IMR-90 (cell line): ENCODE results near the gene STX8. TPM values are rescaled to one million over a fixed set of nuclear protein-coding genes. Genes with fewer than 3 reads are reported as not detected.

ENCODE experiments used
- ATAC-seq: fragments of 200-7000 bp; cut with Tn5 transposase; 2 replicates; pipeline ENCODE4 v1.9.1; 2020; ENCODE audit warnings: low read depth, mild to moderate bottlenecking, moderate library complexity
- BruUV-seq: library from RNA; stranded (reverse); fragments of 400-500 nt; replicated peaks from 2 replicates; lab custom pipeline; 2021; lab: Mats Ljungman, UMichigan
- CTCF ChIA-PET: fragments of 300-600 bp; formaldehyde crosslinking; extraction: SDS; loops from one replicate; lab custom pipeline; 2021; ENCODE audit warnings: antibody characterized with exemption; lab: Yijun Ruan, JAX
- POLR2A ChIA-PET: fragments of 300-600 bp; sonication (Branson Sonifier 250); formaldehyde crosslinking; loops from one replicate; lab custom pipeline; 2022; ENCODE audit warnings: antibody characterized with exemption; ENCODE audit not compliant: unreplicated experiment; lab: Charles Lee
- DNase-seq: peaks from one replicate; pipeline ENCODE4 v3.0.0; 2013
- H2AFZ ChIP-seq: replicated peaks from 2 replicates; pipeline ENCODE3; 2013; ENCODE audit warnings: low read length, mild to moderate bottlenecking; ENCODE audit not compliant: poor library complexity
- H2AK5ac ChIP-seq: 2 replicates; pipeline ENCODE4 v1.6.1; 2013; ENCODE audit warnings: low read depth, low read length, inconsistent platforms
- H2AK9ac ChIP-seq: replicated peaks from 2 replicates; pipeline ENCODE3; 2013; ENCODE audit warnings: mild to moderate bottlenecking, low read depth, low read length, moderate library complexity; ENCODE audit not compliant: poor library complexity
- H2BK120ac ChIP-seq: 2 replicates; pipeline ENCODE4 v1.6.1; 2013; ENCODE audit warnings: low read depth, low read length, inconsistent platforms
- H2BK15ac ChIP-seq: 3 replicates; pipeline ENCODE4 v1.6.1; 2013; ENCODE audit warnings: low read depth, low read length, inconsistent platforms
- H2BK20ac ChIP-seq: 2 replicates; pipeline ENCODE4 v1.6.1; 2013; ENCODE audit warnings: low read depth, mild to moderate bottlenecking, inconsistent platforms, low read length, moderate library complexity
- H2BK5ac ChIP-seq: 2 replicates; pipeline ENCODE4 v1.6.1; 2013; ENCODE audit warnings: mild to moderate bottlenecking, low read depth, low read length, inconsistent platforms; ENCODE audit not compliant: poor library complexity, severe bottlenecking
- H3K14ac ChIP-seq: replicated peaks from 2 replicates; pipeline ENCODE4 v1.6.1; 2013; ENCODE audit warnings: low read depth, low read length, inconsistent platforms
- H3K18ac ChIP-seq: 2 replicates; pipeline ENCODE4 v1.6.1; 2013; ENCODE audit warnings: low read depth, low read length, control low read depth
- H3K23ac ChIP-seq: 2 replicates; pipeline ENCODE4 v1.6.1; 2013; ENCODE audit warnings: low read depth, low read length, inconsistent platforms
- H3K27ac ChIP-seq: 2 replicates; pipeline ENCODE4 v1.5.1; 2013; ENCODE audit warnings: mild to moderate bottlenecking, control low read depth, low read length; ENCODE audit not compliant: insufficient read depth
- H3K27me3 ChIP-seq: 2 replicates; pipeline ENCODE4 v1.6.1; 2013; ENCODE audit warnings: low read length; ENCODE audit not compliant: control insufficient read depth, insufficient read depth
- H3K36me3 ChIP-seq: 2 replicates; pipeline ENCODE4 v1.6.1; 2013; ENCODE audit warnings: low read length, mixed read lengths; ENCODE audit not compliant: control insufficient read depth, insufficient read depth
- H3K4ac ChIP-seq: 2 replicates; pipeline ENCODE4 v1.6.1; 2013; ENCODE audit warnings: low read depth, low read length, inconsistent platforms
- H3K4me1 ChIP-seq: 2 replicates; pipeline ENCODE4 v1.6.1; 2013; ENCODE audit warnings: low read length, mixed read lengths; ENCODE audit not compliant: control insufficient read depth, insufficient read depth
- H3K4me2 ChIP-seq: 2 replicates; pipeline ENCODE4 v1.6.1; 2013; ENCODE audit warnings: low read depth, mild to moderate bottlenecking, control low read depth, low read length, moderate library complexity
- H3K4me3 ChIP-seq: 2 replicates; pipeline ENCODE4 v1.5.1; 2013; ENCODE audit warnings: low read depth, mild to moderate bottlenecking, control low read depth, low read length, moderate library complexity; ENCODE audit not compliant: insufficient read depth
- H3K56ac ChIP-seq: 2 replicates; pipeline ENCODE4 v1.6.1; 2013; ENCODE audit warnings: low read length, inconsistent platforms; ENCODE audit not compliant: insufficient read depth; ENCODE audit errors: extremely low read depth
- H3K79me1 ChIP-seq, 2 experiments: 2 replicates each; pipeline ENCODE4 v1.6.1; 2013; ENCODE audit warnings: low read length in 2 of 2, inconsistent platforms in 1 of 2, low read depth in 1 of 2
- H3K9ac ChIP-seq: 2 replicates; pipeline ENCODE4 v1.6.1; 2013; ENCODE audit warnings: low read depth, low read length, control low read depth
- H3K9me1 ChIP-seq: 2 replicates; pipeline ENCODE4 v1.6.1; 2013; ENCODE audit warnings: low read length, inconsistent platforms; ENCODE audit not compliant: insufficient read depth
- H3K9me3 ChIP-seq: 2 replicates; pipeline ENCODE4 v1.6.1; 2013; ENCODE audit warnings: low read length; ENCODE audit not compliant: control insufficient read depth, insufficient read depth
- H4K20me1 ChIP-seq: 2 replicates; pipeline ENCODE4 v1.6.1; 2013; ENCODE audit warnings: low read length, inconsistent platforms; ENCODE audit not compliant: insufficient read depth
- H4K5ac ChIP-seq: 2 replicates; pipeline ENCODE4 v1.6.1; 2013; ENCODE audit warnings: mild to moderate bottlenecking, low read depth, low read length, control low read depth
- H4K8ac ChIP-seq, 2 experiments: 2 replicates each; pipeline ENCODE4 v1.6.1; 2013; ENCODE audit warnings: low read depth in 2 of 2, low read length in 2 of 2, control low read depth in 1 of 2, inconsistent platforms in 1 of 2
- H4K91ac ChIP-seq: 2 replicates; pipeline ENCODE4 v1.6.1; 2013; ENCODE audit warnings: low read depth, low read length, inconsistent platforms; ENCODE audit not compliant: insufficient read depth
- BHLHE40 ChIP-seq: fragments of 150-350 bp; IDR thresholded peaks from 2 replicates; pipeline ENCODE4 v1.6.1; 2016; ENCODE audit warnings: mild to moderate bottlenecking, low read depth, low read length
- CEBPB ChIP-seq: IDR thresholded peaks from 2 replicates; pipeline ENCODE4 v1.6.1; 2012; ENCODE audit warnings: low read depth, low read length, improper control_type of control experiment
- FOS ChIP-seq: fragments of 150-350 bp; IDR thresholded peaks from 2 replicates; pipeline ENCODE4 v1.6.1; 2016; ENCODE audit warnings: low read depth, low read length
- MAFK ChIP-seq: IDR thresholded peaks from 2 replicates; pipeline ENCODE4 v1.6.1; 2012; ENCODE audit warnings: low read depth, low read length, improper control_type of control experiment
- MAZ ChIP-seq: IDR thresholded peaks from 2 replicates; pipeline ENCODE4 v1.6.1; 2012; ENCODE audit warnings: low read depth, mild to moderate bottlenecking, low read length, improper control_type of control experiment, moderate library complexity, borderline replicate concordance
- MXI1 ChIP-seq: IDR thresholded peaks from 2 replicates; pipeline ENCODE4 v1.6.1; 2012; ENCODE audit warnings: low read depth, mild to moderate bottlenecking, low read length, moderate library complexity, borderline replicate concordance
- NFE2L2 ChIP-seq: fragments of 150-350 bp; IDR thresholded peaks from 2 replicates; pipeline ENCODE4 v1.6.1; 2016; ENCODE audit warnings: low read depth, mild to moderate bottlenecking, low read length
- RAD21 ChIP-seq: IDR thresholded peaks from 2 replicates; pipeline ENCODE4 v1.6.1; 2012; ENCODE audit warnings: low read length, improper control_type of control experiment
- RFX5 ChIP-seq: IDR thresholded peaks from 2 replicates; pipeline ENCODE4 v1.8.0; 2012; ENCODE audit warnings: low read depth, mild to moderate bottlenecking, low read length, moderate library complexity
- SMC3 ChIP-seq: fragments of 150-350 bp; IDR thresholded peaks from 2 replicates; pipeline ENCODE4 v1.6.1; 2016; ENCODE audit warnings: low read depth, mild to moderate bottlenecking, antibody characterized with exemption, low read length, moderate library complexity
- WGBS, 2 experiments: methylation state at CpG; one replicate each; pipeline versions ENCODE4 v1.1.5 to v1.1.7; 2013; ENCODE audit warnings: missing lambda C conversion rate in 2 of 2; ENCODE audit not compliant: insufficient read length in 1 of 2; ENCODE audit errors: extremely low coverage in 2 of 2; 5-methylcytosine and 5-hydroxymethylcytosine counted together
- dilution Hi-C: fragments of 300-500 bp; cut with HindIII; formaldehyde crosslinking; loops from one replicate; pipeline ENCODE4 v1.14.3; 2018; ENCODE audit warnings: low sequenced_read_pairs; ENCODE audit not compliant: unreplicated experiment
- in situ Hi-C: fragments of 300-500 bp; cut with MboI; formaldehyde crosslinking; loops from 3 replicates; pipeline ENCODE4 v1.14.3; 2019; ENCODE audit warnings: low sequenced_read_pairs, inconsistent platforms, mixed read lengths
- intact Hi-C: fragments of 100-400 bp; cut with micrococcal nuclease; formaldehyde crosslinking; loops from 2 replicates; pipeline ENCODE4 v1.10.0; 2022
- polyA plus RNA-seq, 3 experiments: library from polyadenylated mRNA; depleted of rRNA; stranded (reverse); fragments of >200 nt; gene quantifications; 2 replicates each; pipeline ENCODE4 v1.2.3, GENCODE V29; 2012; ENCODE audit warnings: low replicate concordance in 1 of 3
- total RNA-seq: library from RNA; depleted of rRNA; stranded (reverse); fragments of >200 nt; gene quantifications from 2 replicates; pipeline ENCODE4 v1.2.3, GENCODE V29; 2012
- TF ChIP-seq, protein P1 (sequence below): fragments of 150-350 bp; IDR thresholded peaks from 2 replicates; pipeline ENCODE4 v1.6.1; 2017; ENCODE audit warnings: mild to moderate bottlenecking, antibody characterized with exemption, low read length, low read depth

STX8 gene
- total and polyA plus RNA-seq, 2 of the 4 experiments (the other 2 are of a cell fraction): 26.5 to 47.0 TPM

DNA sequence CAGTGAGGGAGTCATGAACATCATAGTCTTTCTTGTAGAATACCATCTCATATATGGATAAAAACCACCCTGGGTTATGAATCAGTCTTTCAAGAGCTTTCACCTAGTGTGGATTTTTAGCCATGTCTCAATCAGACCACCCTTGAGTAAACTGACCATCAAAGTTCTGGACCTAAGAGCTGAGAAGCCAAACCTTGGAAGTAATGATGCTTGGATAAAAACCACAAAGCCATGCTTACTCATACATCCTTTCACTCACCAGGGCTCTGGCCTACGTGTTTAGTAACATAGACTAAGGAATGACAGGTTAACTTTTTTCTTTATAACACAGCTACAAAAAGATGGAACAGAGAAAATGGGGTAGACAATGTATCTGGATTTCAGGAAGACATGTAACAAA lies 167.2 kb downstream of the STX8 start:
- H3K4me1 ChIP-seq: peaks cover 2% of the 10 kb centered on the region
- no peak overlapping the region for H2BK120ac ChIP-seq
- no TSS peak for BruUV-seq
- H3K18ac ChIP-seq: no peak overlapping the region
- no peaks in the 10 kb centered on the region; the same call in 1 of the 2 replicates for H3K9me1 ChIP-seq
- no peak overlapping the region for H2AK5ac ChIP-seq
- no peak overlapping the region for H3K4me2 ChIP-seq
- H4K91ac ChIP-seq: no peak overlapping the region
- in situ Hi-C loops: no loop called here
- H2BK15ac ChIP-seq: no peak overlapping the region
- intact Hi-C loops: loop anchor here (10.0 kb wide), 1 partner anchor 64 kb away; no protein-coding TSS in a partner anchor
- H3K79me1 ChIP-seq: no peaks in the 10 kb centered on the region
- H4K5ac ChIP-seq: no peak overlapping the region
- no peak overlapping the region for H2BK20ac ChIP-seq
- no CpG with 5 or more reads among the region's 1 CpG for WGBS, 2 experiments
- no peak overlapping the region for H3K27ac ChIP-seq
- no peak overlapping the region for H3K4me3 ChIP-seq
- no peak for TF ChIP-seq NFE2L2
- TF ChIP-seq SMC3: no peak
- TF ChIP-seq CEBPB: no peak
- TF ChIP-seq MAFK: no peak
- no peak for TF ChIP-seq BHLHE40
- TF ChIP-seq, protein P1, sequence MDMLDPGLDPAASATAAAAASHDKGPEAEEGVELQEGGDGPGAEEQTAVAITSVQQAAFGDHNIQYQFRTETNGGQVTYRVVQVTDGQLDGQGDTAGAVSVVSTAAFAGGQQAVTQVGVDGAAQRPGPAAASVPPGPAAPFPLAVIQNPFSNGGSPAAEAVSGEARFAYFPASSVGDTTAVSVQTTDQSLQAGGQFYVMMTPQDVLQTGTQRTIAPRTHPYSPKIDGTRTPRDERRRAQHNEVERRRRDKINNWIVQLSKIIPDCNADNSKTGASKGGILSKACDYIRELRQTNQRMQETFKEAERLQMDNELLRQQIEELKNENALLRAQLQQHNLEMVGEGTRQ: no peak
- TF ChIP-seq RAD21: no peak
- TF ChIP-seq FOS: no peak
- TF ChIP-seq RFX5: no peak
- no peak for TF ChIP-seq MAZ
- TF ChIP-seq MXI1: no peak
- H3K9me3 ChIP-seq: no peaks in the 10 kb centered on the region
- ChIA-PET POLR2A (no interaction called here), CTCF (interaction anchor here (0.5 kb wide), 1 partner anchor 60 kb away, joined by 3 read pairs; no protein-coding TSS in a partner anchor)
- no peak overlapping the region for H3K56ac ChIP-seq
- no peak overlapping the region for H2AFZ ChIP-seq
- peak; percentile 75 for DNase-seq
- H3K27me3 ChIP-seq: no peaks in the 10 kb centered on the region
- no peak overlapping the region for H4K8ac ChIP-seq
- H2BK5ac ChIP-seq: no peak overlapping the region
- ATAC-seq: peak; percentile 21; the same call in 1 of the 2 replicates
- dilution Hi-C loops: loop anchor here (25.0 kb wide), 1 partner anchor 104 kb away; no protein-coding TSS in a partner anchor
- H2AK9ac ChIP-seq: no peak overlapping the region
- no peak overlapping the region for H3K9ac ChIP-seq
- no peak overlapping the region for H3K4ac ChIP-seq
- no peaks in the 10 kb centered on the region for H4K20me1 ChIP-seq
- H3K36me3 ChIP-seq: no peaks in the 10 kb centered on the region
- no peak overlapping the region for H3K14ac ChIP-seq
- H3K23ac ChIP-seq: no peak overlapping the region
